Neural cell (in vitro differentiated cells): ENCODE data around the gene RBMS2. TPM values are rescaled to one million over a fixed set of nuclear protein-coding genes. Genes with fewer than 3 reads are reported as not detected.

Experiments
- H2AFZ ChIP-seq: fragments of 200-600, 300-800 bp; sonication (generic), shearing (Covaris generic); 2 replicates; pipeline ENCODE4 v1.6.0; 2014; ENCODE audit warnings: low read depth, mild to moderate bottlenecking, antibody characterized with exemption, low read length, moderate library complexity
- H3F3A ChIP-seq: fragments of 200-600 bp; shearing (Covaris generic); 2 replicates; pipeline ENCODE4 v1.6.1; 2016; ENCODE audit warnings: mild to moderate bottlenecking, moderate library complexity, mixed read lengths, antibody characterized with exemption, low read length; ENCODE audit not compliant: insufficient read depth, poor library complexity, severe bottlenecking
- H3K27ac ChIP-seq: fragments of 200-600, 300-800 bp; sonication (generic), shearing (Covaris generic); 2 replicates; pipeline ENCODE4 v1.5.1; 2014; ENCODE audit warnings: mild to moderate bottlenecking, low read length, moderate library complexity
- H3K27me3 ChIP-seq: fragments of 300-800, 200-600 bp; sonication (generic), shearing (Covaris generic); 2 replicates; pipeline ENCODE4 v1.6.0; 2014; ENCODE audit warnings: mild to moderate bottlenecking, low read depth, low read length, moderate library complexity; ENCODE audit not compliant: insufficient read depth
- H3K36me3 ChIP-seq: fragments of 300-800, 200-600 bp; sonication (generic), shearing (Covaris generic); 2 replicates; pipeline ENCODE4 v1.5.1; 2014; ENCODE audit warnings: mild to moderate bottlenecking, antibody characterized with exemption, low read length, moderate library complexity; ENCODE audit not compliant: insufficient read depth
- H3K4me2 ChIP-seq: fragments of 300-800, 200-600 bp; sonication (generic), shearing (Covaris generic); 2 replicates; pipeline ENCODE4 v1.6.0; 2014; ENCODE audit warnings: mild to moderate bottlenecking, low read length
- H3K4me3 ChIP-seq: fragments of 300-800, 200-600 bp; sonication (generic), shearing (Covaris generic); 2 replicates; pipeline ENCODE4 v1.5.1; 2014; ENCODE audit warnings: mild to moderate bottlenecking, low read length, moderate library complexity
- H3K79me2 ChIP-seq: fragments of 200-600 bp; shearing (Covaris generic); replicated peaks from 2 replicates; pipeline ENCODE4 v1.6.0; 2014; ENCODE audit warnings: mild to moderate bottlenecking, low read length, moderate library complexity; ENCODE audit not compliant: insufficient read depth
- H3K9ac ChIP-seq: fragments of 300-800, 200-600 bp; sonication (generic), shearing (Covaris generic); 2 replicates; pipeline ENCODE4 v1.6.1; 2016; ENCODE audit warnings: mild to moderate bottlenecking, low read length, mixed read lengths
- H3K9me2 ChIP-seq: fragments of 200-600 bp; shearing (Covaris generic); 2 replicates; pipeline ENCODE4 v1.6.1; 2016; ENCODE audit warnings: mild to moderate bottlenecking, low read length, mixed read lengths; ENCODE audit not compliant: insufficient read depth
- H3K9me3 ChIP-seq: fragments of 200-600, 300-800 bp; sonication (generic), shearing (Covaris generic); 2 replicates; pipeline ENCODE4 v1.6.1; 2016; ENCODE audit warnings: mild to moderate bottlenecking, mixed run types, low read length, moderate library complexity, mixed read lengths
- H4K20me1 ChIP-seq: fragments of 200-600 bp; shearing (Covaris generic); 2 replicates; pipeline ENCODE4 v1.6.1; 2016; ENCODE audit warnings: mild to moderate bottlenecking, mixed run types; ENCODE audit not compliant: insufficient read depth
- EP300 ChIP-seq: fragments of 450-650 bp; conservative IDR thresholded peaks from 2 replicates; pipeline ENCODE4 v1.6.1; 2014; ENCODE audit warnings: antibody characterized with exemption, mild to moderate bottlenecking, moderate library complexity; ENCODE audit not compliant: poor library complexity, severe bottlenecking
- EZH2 ChIP-seq: fragments of 200-600, 300-800 bp; shearing (Covaris generic), sonication (generic); IDR thresholded peaks from 2 replicates; pipeline ENCODE4 v1.6.1; 2014; ENCODE audit warnings: antibody characterized with exemption, low read length, borderline replicate concordance, mild to moderate bottlenecking; ENCODE audit not compliant: insufficient read depth, poor library complexity, severe bottlenecking
- MXI1 ChIP-seq: fragments of 450-650 bp; conservative IDR thresholded peaks from 2 replicates; pipeline ENCODE4 v1.6.1; 2014; ENCODE audit warnings: antibody characterized with exemption, mild to moderate bottlenecking; ENCODE audit not compliant: poor library complexity, severe bottlenecking
- POLR2AphosphoS5 ChIP-seq: IDR thresholded peaks from 2 replicates; pipeline ENCODE4 v1.6.1; 2012
- RAD21 ChIP-seq: fragments of 450-650 bp; conservative IDR thresholded peaks from 2 replicates; pipeline ENCODE4 v1.6.1; 2014; ENCODE audit warnings: antibody characterized with exemption, mild to moderate bottlenecking, moderate library complexity
- SMC3 ChIP-seq: fragments of 450-650 bp; conservative IDR thresholded peaks from 2 replicates; pipeline ENCODE4 v1.6.1; 2014; ENCODE audit warnings: antibody characterized with exemption, mild to moderate bottlenecking, moderate library complexity; ENCODE audit not compliant: poor library complexity
- TAF1 ChIP-seq: IDR thresholded peaks from 2 replicates; pipeline ENCODE4 v1.6.1; 2012; ENCODE audit warnings: low read depth
- polyA plus RNA-seq: library from polyadenylated mRNA; depleted of rRNA; stranded (reverse); fragments of >200 nt; gene quantifications from 2 replicates; pipeline ENCODE4 v1.2.3, GENCODE V29; 2014
- TF ChIP-seq, protein P1 (sequence below): IDR thresholded peaks from 2 replicates; pipeline ENCODE4 v1.6.1; 2012; ENCODE audit warnings: borderline replicate concordance
- TF ChIP-seq, protein P2 (sequence below): fragments of 450-650 bp; IDR thresholded peaks from 2 replicates; pipeline ENCODE4 v1.5.1; 2014; ENCODE audit warnings: antibody characterized with exemption, mild to moderate bottlenecking, moderate library complexity; ENCODE audit not compliant: poor library complexity, severe bottlenecking

The RBMS2 gene
- polyA plus RNA-seq, 1 donor from 2014 or later: 2.4 TPM

DNA sequence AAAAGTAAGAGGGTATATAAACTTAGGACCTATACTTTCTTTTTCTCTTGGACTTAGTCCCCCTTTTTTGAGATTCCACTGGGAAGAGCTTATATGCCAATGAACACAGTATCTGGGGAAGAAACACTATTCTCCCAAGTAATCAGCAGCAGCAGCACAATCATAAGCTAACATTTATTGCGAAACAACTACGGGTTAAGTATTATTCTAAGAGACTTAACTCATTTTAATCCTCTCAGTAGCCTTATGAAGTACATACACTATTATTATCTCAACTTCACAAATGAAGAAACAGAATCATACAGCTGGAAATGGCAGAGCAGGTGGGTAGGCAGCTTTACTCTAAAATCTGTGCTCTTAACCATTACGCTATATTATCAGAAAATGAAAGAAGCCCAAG is 80.6 kb downstream of the RBMS2 start:
- Histone ChIP-seq H3K36me3 (no peaks in the 10 kb centered on the region), H3K9ac (no peak overlapping the region)

DNA sequence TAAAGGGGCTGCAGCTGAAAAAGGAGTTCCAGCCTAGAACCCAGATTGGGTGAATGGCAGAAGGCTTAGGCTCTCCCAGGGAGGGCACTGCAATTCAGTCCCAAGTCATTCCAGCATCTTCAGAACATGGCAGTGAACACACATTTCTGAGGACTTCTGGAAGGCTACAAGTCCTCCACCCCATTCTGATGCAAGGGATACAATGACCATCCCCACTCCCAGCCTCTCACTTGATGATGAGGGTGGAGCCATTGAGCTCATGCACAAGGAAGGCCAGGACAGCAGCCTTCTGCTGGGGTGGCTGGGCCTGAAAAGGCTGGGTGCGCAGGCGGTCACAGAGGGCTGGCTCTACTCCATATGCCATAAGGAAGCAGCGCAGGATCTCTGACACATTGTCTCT is 82.7 kb downstream of the RBMS2 start:
- H3K9ac ChIP-seq: no peak overlapping the region

More for the DNA sequence above, 80.6 kb downstream of the RBMS2 start:
- H3K4me2 ChIP-seq: no peak overlapping the region
- H3K79me2 ChIP-seq: no peaks in the 10 kb centered on the region
- H3K27ac ChIP-seq: no peak overlapping the region
- H3K27me3 ChIP-seq: no peaks in the 10 kb centered on the region
- TF ChIP-seq POLR2AphosphoS5: no peak
- TF ChIP-seq, protein P1, sequence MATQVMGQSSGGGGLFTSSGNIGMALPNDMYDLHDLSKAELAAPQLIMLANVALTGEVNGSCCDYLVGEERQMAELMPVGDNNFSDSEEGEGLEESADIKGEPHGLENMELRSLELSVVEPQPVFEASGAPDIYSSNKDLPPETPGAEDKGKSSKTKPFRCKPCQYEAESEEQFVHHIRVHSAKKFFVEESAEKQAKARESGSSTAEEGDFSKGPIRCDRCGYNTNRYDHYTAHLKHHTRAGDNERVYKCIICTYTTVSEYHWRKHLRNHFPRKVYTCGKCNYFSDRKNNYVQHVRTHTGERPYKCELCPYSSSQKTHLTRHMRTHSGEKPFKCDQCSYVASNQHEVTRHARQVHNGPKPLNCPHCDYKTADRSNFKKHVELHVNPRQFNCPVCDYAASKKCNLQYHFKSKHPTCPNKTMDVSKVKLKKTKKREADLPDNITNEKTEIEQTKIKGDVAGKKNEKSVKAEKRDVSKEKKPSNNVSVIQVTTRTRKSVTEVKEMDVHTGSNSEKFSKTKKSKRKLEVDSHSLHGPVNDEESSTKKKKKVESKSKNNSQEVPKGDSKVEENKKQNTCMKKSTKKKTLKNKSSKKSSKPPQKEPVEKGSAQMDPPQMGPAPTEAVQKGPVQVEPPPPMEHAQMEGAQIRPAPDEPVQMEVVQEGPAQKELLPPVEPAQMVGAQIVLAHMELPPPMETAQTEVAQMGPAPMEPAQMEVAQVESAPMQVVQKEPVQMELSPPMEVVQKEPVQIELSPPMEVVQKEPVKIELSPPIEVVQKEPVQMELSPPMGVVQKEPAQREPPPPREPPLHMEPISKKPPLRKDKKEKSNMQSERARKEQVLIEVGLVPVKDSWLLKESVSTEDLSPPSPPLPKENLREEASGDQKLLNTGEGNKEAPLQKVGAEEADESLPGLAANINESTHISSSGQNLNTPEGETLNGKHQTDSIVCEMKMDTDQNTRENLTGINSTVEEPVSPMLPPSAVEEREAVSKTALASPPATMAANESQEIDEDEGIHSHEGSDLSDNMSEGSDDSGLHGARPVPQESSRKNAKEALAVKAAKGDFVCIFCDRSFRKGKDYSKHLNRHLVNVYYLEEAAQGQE: no peak
- TF ChIP-seq, protein P2, sequence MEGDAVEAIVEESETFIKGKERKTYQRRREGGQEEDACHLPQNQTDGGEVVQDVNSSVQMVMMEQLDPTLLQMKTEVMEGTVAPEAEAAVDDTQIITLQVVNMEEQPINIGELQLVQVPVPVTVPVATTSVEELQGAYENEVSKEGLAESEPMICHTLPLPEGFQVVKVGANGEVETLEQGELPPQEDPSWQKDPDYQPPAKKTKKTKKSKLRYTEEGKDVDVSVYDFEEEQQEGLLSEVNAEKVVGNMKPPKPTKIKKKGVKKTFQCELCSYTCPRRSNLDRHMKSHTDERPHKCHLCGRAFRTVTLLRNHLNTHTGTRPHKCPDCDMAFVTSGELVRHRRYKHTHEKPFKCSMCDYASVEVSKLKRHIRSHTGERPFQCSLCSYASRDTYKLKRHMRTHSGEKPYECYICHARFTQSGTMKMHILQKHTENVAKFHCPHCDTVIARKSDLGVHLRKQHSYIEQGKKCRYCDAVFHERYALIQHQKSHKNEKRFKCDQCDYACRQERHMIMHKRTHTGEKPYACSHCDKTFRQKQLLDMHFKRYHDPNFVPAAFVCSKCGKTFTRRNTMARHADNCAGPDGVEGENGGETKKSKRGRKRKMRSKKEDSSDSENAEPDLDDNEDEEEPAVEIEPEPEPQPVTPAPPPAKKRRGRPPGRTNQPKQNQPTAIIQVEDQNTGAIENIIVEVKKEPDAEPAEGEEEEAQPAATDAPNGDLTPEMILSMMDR: no peak
- TF ChIP-seq MXI1: no peak
- TF ChIP-seq TAF1: no peak
- no peak for TF ChIP-seq SMC3
- no peaks in the 10 kb centered on the region for H3K9me2 ChIP-seq
- H4K20me1 ChIP-seq: no peaks in the 10 kb centered on the region
- H3K4me3 ChIP-seq: no peak overlapping the region
- H3F3A ChIP-seq: no peaks in the 10 kb centered on the region
- no peaks in the 10 kb centered on the region for H3K9me3 ChIP-seq
- H2AFZ ChIP-seq: no peak overlapping the region

More for the DNA sequence above, 82.7 kb downstream of the RBMS2 start:
- Histone ChIP-seq H2AFZ (no peak overlapping the region), H3K9me3 (no peaks in the 10 kb centered on the region), H3K36me3 (no peaks in the 10 kb centered on the region), H3K9me2 (no peaks in the 10 kb centered on the region), H3K79me2 (no peaks in the 10 kb centered on the region), H3K4me3 (no peak overlapping the region), H4K20me1 (no peaks in the 10 kb centered on the region), H3K27ac (no peak overlapping the region), H3K27me3 (no peaks in the 10 kb centered on the region), H3K4me2 (no peak overlapping the region), H3F3A (no peaks in the 10 kb centered on the region)
- TF ChIP-seq EZH2 (no peak), RAD21 (no peak), POLR2AphosphoS5 (no peak), SMC3 (no peak), MXI1 (no peak), EP300 (no peak), TAF1 (no peak)
- TF ChIP-seq, protein P1: no peak
- TF ChIP-seq, protein P2: no peak
